ENCODE measurements around the gene IQSEC2. TPM values are rescaled to one million over a fixed set of nuclear protein-coding genes. Genes with fewer than 3 reads are reported as not detected.

Gene IQSEC2
- total RNA-seq, 1 donor from 2014 or later = 8.0 TPM

DNA sequence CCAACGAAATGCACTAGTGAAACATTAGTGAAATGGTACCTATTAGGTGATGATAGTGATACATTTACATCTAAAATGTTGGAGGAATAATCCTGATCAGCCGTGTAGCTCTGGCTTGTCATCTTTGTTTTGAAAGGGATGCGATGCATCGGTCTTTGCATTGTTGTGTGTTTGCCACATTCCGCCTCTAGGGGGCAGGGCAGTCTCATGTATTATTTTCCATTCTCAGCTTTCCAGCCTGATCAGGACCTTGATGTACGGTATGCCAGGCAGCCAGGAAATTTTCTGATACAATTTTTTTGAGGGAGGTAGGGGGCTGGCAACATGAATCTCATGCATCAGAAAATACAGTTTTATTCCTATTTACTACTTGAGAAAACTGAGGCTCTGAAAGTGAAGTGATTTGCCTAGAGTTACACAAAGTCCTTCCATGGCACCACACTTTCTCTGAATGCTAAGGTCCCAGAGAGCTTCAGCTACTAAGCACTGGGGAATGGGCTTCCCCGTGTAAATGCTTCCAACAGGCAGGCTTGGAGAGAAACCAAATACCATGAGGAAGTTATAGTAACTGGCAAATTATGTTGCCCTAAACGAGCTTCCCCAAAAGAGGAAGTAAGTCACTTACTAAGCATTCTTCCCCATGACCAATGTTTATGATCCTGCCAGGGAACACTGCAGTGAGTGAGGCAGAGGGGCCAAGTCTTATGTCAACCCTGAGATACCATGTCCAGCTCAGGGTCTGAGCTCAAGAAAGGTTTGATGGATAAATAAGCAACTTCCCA lies 31.8 kb upstream of the IQSEC2 start:
- Mint-ChIP-seq H3K27ac (ENCODE audit: unreplicated experiment) (peak overlapping the region; percentile 50), H3K9me3 (ENCODE audit: low read depth) (peaks cover 2% of the 10 kb centered on the region), H3K36me3 (ENCODE audit: low read depth) (no peaks in the 10 kb centered on the region), H3K4me3 (ENCODE audit: unreplicated experiment) (no peak overlapping the region), H3K27me3 (ENCODE audit: low read depth) (no peaks in the 10 kb centered on the region), H3K4me1 (ENCODE audit: low read depth) (peaks cover 15% of the 10 kb centered on the region)
- TF ChIP-seq, protein P1, sequence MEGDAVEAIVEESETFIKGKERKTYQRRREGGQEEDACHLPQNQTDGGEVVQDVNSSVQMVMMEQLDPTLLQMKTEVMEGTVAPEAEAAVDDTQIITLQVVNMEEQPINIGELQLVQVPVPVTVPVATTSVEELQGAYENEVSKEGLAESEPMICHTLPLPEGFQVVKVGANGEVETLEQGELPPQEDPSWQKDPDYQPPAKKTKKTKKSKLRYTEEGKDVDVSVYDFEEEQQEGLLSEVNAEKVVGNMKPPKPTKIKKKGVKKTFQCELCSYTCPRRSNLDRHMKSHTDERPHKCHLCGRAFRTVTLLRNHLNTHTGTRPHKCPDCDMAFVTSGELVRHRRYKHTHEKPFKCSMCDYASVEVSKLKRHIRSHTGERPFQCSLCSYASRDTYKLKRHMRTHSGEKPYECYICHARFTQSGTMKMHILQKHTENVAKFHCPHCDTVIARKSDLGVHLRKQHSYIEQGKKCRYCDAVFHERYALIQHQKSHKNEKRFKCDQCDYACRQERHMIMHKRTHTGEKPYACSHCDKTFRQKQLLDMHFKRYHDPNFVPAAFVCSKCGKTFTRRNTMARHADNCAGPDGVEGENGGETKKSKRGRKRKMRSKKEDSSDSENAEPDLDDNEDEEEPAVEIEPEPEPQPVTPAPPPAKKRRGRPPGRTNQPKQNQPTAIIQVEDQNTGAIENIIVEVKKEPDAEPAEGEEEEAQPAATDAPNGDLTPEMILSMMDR (IDR thresholded peaks at IDR 0.05) = peak; percentile 86
- DNase-seq (ENCODE audit: low spot score) = no peak

DNA sequence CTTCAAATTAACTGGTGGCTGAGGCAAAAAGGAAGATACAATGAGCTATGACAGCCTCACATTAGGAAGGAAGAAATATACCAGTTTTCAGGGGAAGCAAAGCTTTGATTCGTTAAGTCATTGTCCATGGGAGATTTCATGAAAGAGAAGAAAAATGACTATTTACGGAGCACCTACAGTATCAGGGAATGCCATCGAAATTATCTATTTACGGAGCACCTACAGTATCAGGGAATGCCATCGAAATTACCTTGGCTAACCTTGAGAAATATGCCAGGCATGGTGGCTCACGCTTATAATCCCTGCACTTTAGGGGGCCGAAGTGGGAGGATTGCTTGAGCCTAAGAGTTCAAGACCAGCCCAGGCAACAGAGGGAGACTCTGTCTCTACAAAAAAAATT lies 28.5 kb upstream of the IQSEC2 start:
- H3K4me3 Mint-ChIP-seq (ENCODE audit: unreplicated experiment) = no peak overlapping the region
- no peaks in the 10 kb centered on the region for H3K27me3 Mint-ChIP-seq (ENCODE audit: low read depth)
- peaks cover 9% of the 10 kb centered on the region for H3K4me1 Mint-ChIP-seq (ENCODE audit: low read depth)
- H3K27ac Mint-ChIP-seq (ENCODE audit: unreplicated experiment) = no peak overlapping the region
- peaks cover 2% of the 10 kb centered on the region for H3K9me3 Mint-ChIP-seq (ENCODE audit: low read depth)
- no peaks in the 10 kb centered on the region for H3K36me3 Mint-ChIP-seq (ENCODE audit: low read depth)
- no peak for DNase-seq (ENCODE audit: low spot score)
- TF ChIP-seq, protein P1 (IDR thresholded peaks at IDR 0.05) = no peak

DNA sequence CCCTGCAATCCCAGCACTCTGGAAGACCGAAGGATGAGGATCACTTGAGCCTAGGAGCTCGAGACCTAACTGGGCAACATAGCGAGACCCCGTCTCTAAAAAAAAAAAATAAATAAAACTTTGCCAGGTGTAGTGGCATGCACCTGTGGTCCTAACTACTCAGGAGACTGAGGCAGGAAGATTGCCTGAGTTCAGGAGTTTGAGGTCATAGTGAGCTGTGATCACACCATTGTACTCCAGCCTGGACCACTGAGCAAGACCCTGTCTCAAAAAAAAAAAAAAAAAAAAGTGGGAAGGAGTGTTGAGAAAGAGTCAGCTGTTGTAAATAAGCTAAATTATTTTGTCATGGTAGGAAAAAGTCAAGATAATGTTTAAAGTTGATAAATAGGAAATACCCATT lies 27.5 kb upstream of the IQSEC2 start:
- TF ChIP-seq, protein P1 (IDR thresholded peaks at IDR 0.05) = no peak
- H3K4me1 Mint-ChIP-seq (ENCODE audit: low read depth) = peaks cover 9% of the 10 kb centered on the region
- DNase-seq (ENCODE audit: low spot score) = no peak
- no peak overlapping the region for H3K27ac Mint-ChIP-seq (ENCODE audit: unreplicated experiment)
- no peaks in the 10 kb centered on the region for H3K27me3 Mint-ChIP-seq (ENCODE audit: low read depth)
- H3K4me3 Mint-ChIP-seq (ENCODE audit: unreplicated experiment) = no peak overlapping the region
- H3K9me3 Mint-ChIP-seq (ENCODE audit: low read depth) = peaks cover 2% of the 10 kb centered on the region
- H3K36me3 Mint-ChIP-seq (ENCODE audit: low read depth) = no peaks in the 10 kb centered on the region

DNA sequence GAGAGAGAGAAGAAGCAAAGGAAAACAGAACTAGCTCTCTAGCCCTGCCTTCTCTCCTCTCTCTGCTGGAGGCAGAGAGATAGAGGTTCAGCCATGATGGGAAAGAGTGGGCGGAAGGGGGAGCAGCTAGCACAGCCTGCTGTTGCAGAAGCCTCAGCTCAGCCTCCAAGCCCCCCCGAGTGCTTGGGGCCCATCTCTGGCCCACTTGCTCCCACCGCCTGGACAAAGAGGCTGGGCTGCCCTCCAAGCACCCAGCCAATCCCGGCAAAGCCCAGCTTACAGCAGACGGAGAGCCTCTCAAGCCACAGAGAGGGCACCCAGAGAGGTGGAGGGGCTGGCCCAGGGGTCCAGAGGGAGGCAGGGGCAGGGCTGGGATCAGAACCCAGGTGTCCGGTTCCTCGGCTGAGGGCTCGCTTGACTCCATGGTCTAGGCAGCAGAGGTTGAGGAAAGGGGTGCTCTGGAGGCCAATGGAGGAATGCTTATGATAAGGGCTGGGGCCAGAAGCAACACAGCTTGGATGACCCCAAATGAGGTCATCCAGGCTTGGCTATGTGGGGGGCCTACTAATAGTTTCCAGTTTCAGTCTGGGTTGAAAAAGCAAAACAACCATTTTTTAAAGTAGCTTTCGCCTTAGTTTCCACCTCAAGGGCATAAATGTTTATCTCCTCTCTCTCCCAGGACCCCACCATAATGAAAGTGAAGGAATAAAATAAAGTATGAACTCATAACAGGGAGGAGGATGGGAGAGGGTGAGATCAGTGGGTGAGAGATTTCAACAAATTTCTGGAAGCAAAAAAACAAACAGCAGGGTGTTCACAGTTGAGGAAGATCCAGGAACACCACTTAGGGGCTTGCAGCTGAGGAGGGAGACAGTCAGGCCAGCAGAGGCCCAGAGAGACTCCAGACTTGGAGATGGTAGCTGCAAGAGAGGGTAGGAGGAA lies 24.9 kb upstream of the IQSEC2 start:
- H3K4me3 Mint-ChIP-seq (ENCODE audit: unreplicated experiment) = no peak overlapping the region
- no peaks in the 10 kb centered on the region for H3K27me3 Mint-ChIP-seq (ENCODE audit: low read depth)
- TF ChIP-seq, protein P1 (IDR thresholded peaks at IDR 0.05) = no peak
- DNase-seq (ENCODE audit: low spot score) = no peak
- H3K36me3 Mint-ChIP-seq (ENCODE audit: low read depth) = no peaks in the 10 kb centered on the region
- H3K27ac Mint-ChIP-seq (ENCODE audit: unreplicated experiment) = no peak overlapping the region
- H3K9me3 Mint-ChIP-seq (ENCODE audit: low read depth) = peaks cover 2% of the 10 kb centered on the region
- no peaks in the 10 kb centered on the region for H3K4me1 Mint-ChIP-seq (ENCODE audit: low read depth)
